Mucosa of rectum (tissue), 2 donors: ENCODE data around the gene GGA2.

ENCODE experiments used
- H3K27ac ChIP-seq, 2 donors: one replicate each; pipeline ENCODE4 v1.7.0; 2013; ENCODE audit warnings: inconsistent platforms in 2 of 2, low read depth in 2 of 2, low read length in 2 of 2
- H3K27me3 ChIP-seq, 2 donors: one replicate each; pipeline ENCODE4 v1.7.0; 2013; ENCODE audit warnings: low read length in 2 of 2; ENCODE audit not compliant: control insufficient read depth in 2 of 2, insufficient read depth in 2 of 2
- H3K36me3 ChIP-seq, 2 donors: one replicate each; pipeline ENCODE4 v1.7.0; 2013; ENCODE audit warnings: low read length in 2 of 2; ENCODE audit not compliant: control insufficient read depth in 2 of 2, insufficient read depth in 2 of 2
- H3K4me1 ChIP-seq, 2 donors: one replicate each; pipeline ENCODE4 v1.7.0; 2013; ENCODE audit warnings: low read length in 2 of 2, mild to moderate bottlenecking in 1 of 2; ENCODE audit not compliant: control insufficient read depth in 2 of 2, insufficient read depth in 2 of 2
- H3K4me3 ChIP-seq, 2 donors: one replicate each; pipeline ENCODE4 v1.7.0; 2013; ENCODE audit warnings: low read length in 2 of 2
- H3K9ac ChIP-seq, 2 donors: one replicate each; pipeline ENCODE4 v1.7.0; 2013; ENCODE audit warnings: low read length in 2 of 2, low read depth in 1 of 2, mild to moderate bottlenecking in 1 of 2
- H3K9me3 ChIP-seq, 2 donors: one replicate each; pipeline ENCODE4 v1.7.0; 2013; ENCODE audit warnings: low read length in 2 of 2; ENCODE audit not compliant: control insufficient read depth in 2 of 2
- donor health status: healthy.
- donor health status: Normal muscosa, but diverticular disease.

Gene GGA2

DNA sequence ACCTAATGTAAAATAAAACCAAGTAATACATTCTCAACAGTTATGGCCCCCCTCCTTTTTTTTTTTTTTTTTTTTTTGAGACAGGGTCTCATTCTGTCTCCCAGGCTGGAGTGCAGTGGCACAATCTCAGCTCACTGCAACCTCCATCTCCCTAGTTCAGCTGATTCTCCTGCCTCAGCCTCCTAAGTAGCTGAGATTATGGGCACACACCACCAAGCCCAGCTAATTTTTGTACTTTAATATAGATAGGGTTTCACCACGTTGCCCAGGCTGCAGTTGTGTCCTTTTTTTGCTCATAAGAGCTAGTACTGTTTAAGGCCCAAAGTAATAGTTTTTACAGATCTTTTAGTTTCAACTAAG lies 28.6 kb upstream of the GGA2 start:
- no peak overlapping the region for H3K9ac ChIP-seq
- peaks cover 30 to 40% of the 10 kb centered on the region in 2 donors for H3K36me3 ChIP-seq
- H3K4me3 ChIP-seq: no peak overlapping the region
- no peak overlapping the region for H3K27ac ChIP-seq
- H3K27me3 ChIP-seq: no peaks in the 10 kb centered on the region
- H3K4me1 ChIP-seq: no peaks in the 10 kb centered on the region
- no peaks in the 10 kb centered on the region for H3K9me3 ChIP-seq

DNA sequence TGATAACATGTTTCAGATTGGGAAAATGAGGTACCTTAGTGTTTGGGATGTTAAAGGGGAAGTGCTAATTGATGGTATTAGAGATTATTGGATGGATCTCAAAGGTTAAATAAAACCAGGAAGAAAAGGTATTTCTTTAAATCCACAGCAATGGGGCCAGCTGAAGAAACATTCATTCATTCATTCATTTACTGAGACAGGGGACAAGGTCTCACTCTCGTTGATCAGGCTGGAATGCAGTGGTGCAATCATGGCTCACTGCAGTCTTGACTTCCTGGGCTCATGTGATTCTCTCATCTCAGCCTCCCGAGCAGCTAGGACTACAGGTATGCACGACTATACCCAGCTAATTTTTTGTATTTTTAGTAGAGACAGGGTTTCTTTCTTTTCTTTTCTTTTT lies 27.1 kb upstream of the GGA2 start:
- no peaks in the 10 kb centered on the region for H3K4me1 ChIP-seq
- no peak overlapping the region for H3K9ac ChIP-seq
- H3K27ac ChIP-seq: no peak overlapping the region
- H3K27me3 ChIP-seq: no peaks in the 10 kb centered on the region
- H3K36me3 ChIP-seq: peaks cover 40 to 45% of the 10 kb centered on the region in 2 donors
- no peaks in the 10 kb centered on the region for H3K9me3 ChIP-seq
- no peak overlapping the region for H3K4me3 ChIP-seq

- H3K27ac ChIP-seq: no peak overlapping the region
These were observed 25.6 kb upstream of the GGA2 start for GRCh38 chr16:23535901-23536300.

GRCh38 chr16:23534868-23535860 lies 24.9 kb upstream of the GGA2 start:
- Histone ChIP-seq H3K27me3 (no peaks in the 10 kb centered on the region), H3K9ac (no peak overlapping the region), H3K27ac (no peak overlapping the region), H3K9me3 (no peaks in the 10 kb centered on the region), H3K4me1 (no peaks in the 10 kb centered on the region), H3K36me3 (peaks cover 42 to 43% of the 10 kb centered on the region in 2 donors), H3K4me3 (no peak overlapping the region)

More at GRCh38 chr16:23535901-23536300, 25.6 kb upstream of the GGA2 start:
- H3K4me3 ChIP-seq: no peak overlapping the region
- H3K27me3 ChIP-seq: no peaks in the 10 kb centered on the region
- no peaks in the 10 kb centered on the region for H3K9me3 ChIP-seq
- no peaks in the 10 kb centered on the region for H3K4me1 ChIP-seq
- H3K9ac ChIP-seq: no peak overlapping the region
- peaks cover 44 to 45% of the 10 kb centered on the region in 2 donors for H3K36me3 ChIP-seq

- Histone ChIP-seq H3K4me3 (no peak overlapping the region), H3K9me3 (no peaks in the 10 kb centered on the region), H3K36me3 (peaks cover 48 to 56% of the 10 kb centered on the region in 2 donors), H3K27me3 (no peaks in the 10 kb centered on the region), H3K27ac (no peak overlapping the region), H3K9ac (no peak overlapping the region), H3K4me1 (no peaks in the 10 kb centered on the region)
These were observed 22.2 kb upstream of the GGA2 start for GRCh38 chr16:23532448-23532847.

- Histone ChIP-seq H3K4me1 (no peaks in the 10 kb centered on the region), H3K27ac (no peak overlapping the region), H3K9me3 (no peaks in the 10 kb centered on the region), H3K27me3 (no peaks in the 10 kb centered on the region), H3K9ac (no peak overlapping the region), H3K4me3 (no peak overlapping the region), H3K36me3 (peaks cover 44 to 54% of the 10 kb centered on the region in 2 donors)
These were observed 19.8 kb upstream of the GGA2 start for GRCh38 chr16:23530062-23530461.

DNA sequence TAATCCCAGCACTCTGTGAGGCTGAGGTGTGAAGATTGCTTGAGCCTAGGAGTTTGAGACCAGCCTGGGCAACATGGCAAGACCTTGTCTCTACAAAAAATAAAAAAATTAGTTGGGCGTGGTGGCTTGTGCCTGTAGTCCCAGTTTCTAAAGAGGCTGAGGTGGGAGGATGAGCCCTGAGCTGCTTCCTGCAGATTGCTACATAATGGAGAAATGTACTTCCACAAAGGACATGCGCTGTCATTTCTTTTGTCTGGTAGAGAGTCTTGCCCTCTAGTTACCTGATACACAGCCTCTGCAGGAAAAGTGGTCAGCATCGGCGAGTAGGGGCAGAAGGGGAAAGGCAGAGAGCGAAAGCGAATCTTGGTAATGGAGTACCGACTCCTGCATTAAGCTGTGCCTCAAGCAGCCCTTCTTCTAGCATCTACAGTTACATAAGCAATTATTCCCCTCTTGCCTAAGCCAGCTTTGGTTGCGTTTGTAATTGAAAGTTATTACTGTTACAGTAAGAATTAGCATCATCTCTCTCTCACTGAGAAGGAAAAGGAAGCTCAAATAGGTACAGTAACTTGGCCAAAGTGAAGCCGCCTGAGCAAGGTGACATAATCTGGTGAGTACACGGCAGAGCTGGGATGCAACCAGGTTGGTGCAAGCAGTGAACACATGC lies 18.5 kb upstream of the GGA2 start:
- no peak overlapping the region for H3K4me3 ChIP-seq
- no peak overlapping the region for H3K27ac ChIP-seq
- H3K27me3 ChIP-seq: no peaks in the 10 kb centered on the region
- peaks cover 39 to 52% of the 10 kb centered on the region in 2 donors for H3K36me3 ChIP-seq
- no peaks in the 10 kb centered on the region for H3K4me1 ChIP-seq
- no peak overlapping the region for H3K9ac ChIP-seq
- H3K9me3 ChIP-seq: no peaks in the 10 kb centered on the region

DNA sequence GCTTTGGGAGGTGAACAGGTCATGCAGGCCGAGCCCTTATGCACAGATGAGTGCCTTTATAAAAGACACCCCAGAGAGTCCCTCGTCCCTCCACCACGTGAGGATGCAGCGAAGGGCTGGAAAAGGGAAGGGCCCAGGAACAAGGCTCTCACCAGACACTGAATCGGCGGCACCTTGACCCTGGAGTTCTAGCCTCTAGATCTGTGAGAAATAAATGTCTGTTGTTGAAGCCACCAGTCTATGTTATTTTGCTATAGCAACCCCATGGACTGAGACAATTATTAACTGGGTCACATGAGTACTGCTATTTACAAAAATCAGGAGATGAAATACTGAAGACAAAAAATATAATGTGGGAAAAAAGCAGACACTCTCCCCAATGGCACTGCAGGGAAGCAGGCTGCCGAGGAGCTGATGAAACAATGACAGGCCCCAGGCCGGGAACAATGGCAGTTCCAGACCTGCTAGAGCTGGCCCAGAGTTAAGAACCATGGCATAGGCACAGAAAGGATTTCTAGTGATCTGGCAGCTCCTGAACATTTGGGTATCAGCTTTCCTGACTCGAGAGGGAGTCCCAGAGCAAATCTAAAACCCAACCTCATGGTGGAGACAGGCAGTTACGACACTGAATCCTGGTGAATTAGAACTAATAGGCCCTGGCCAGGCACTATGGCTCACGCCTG lies 17.8 kb upstream of the GGA2 start:
- Histone ChIP-seq H3K27me3 (no peaks in the 10 kb centered on the region), H3K9ac (no peak overlapping the region), H3K36me3 (peaks cover 38 to 54% of the 10 kb centered on the region in 2 donors), H3K27ac (no peak overlapping the region), H3K4me1 (no peaks in the 10 kb centered on the region), H3K4me3 (no peak overlapping the region), H3K9me3 (no peaks in the 10 kb centered on the region)

DNA sequence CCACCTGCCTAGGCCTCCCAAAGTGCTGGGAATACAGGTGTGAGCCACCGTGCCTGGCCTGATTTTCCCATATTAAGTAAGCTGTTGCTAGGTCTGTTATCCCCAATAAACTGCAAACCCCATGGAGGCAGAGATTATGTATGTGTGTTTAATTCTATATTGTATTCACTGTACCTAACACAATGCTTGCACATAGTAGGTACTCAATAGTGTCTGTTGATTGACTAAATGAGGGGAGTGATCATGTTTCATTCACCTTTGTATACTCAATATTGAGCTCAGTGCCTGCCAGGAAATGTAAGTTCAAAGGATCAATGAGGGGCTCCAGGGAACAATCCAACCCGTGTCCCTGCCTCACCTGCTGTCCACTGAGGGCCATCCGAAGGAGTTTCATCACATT lies 14.6 kb upstream of the GGA2 start:
- H3K4me3 ChIP-seq: no peak overlapping the region
- no peaks in the 10 kb centered on the region for H3K4me1 ChIP-seq
- H3K36me3 ChIP-seq: peaks cover 39 to 45% of the 10 kb centered on the region in 2 donors
- H3K9me3 ChIP-seq: no peaks in the 10 kb centered on the region
- no peaks in the 10 kb centered on the region for H3K27me3 ChIP-seq
- H3K9ac ChIP-seq: no peak overlapping the region
- no peak overlapping the region for H3K27ac ChIP-seq
